ENCODE measurements around the gene UBL4B.

Gene UBL4B

DNA sequence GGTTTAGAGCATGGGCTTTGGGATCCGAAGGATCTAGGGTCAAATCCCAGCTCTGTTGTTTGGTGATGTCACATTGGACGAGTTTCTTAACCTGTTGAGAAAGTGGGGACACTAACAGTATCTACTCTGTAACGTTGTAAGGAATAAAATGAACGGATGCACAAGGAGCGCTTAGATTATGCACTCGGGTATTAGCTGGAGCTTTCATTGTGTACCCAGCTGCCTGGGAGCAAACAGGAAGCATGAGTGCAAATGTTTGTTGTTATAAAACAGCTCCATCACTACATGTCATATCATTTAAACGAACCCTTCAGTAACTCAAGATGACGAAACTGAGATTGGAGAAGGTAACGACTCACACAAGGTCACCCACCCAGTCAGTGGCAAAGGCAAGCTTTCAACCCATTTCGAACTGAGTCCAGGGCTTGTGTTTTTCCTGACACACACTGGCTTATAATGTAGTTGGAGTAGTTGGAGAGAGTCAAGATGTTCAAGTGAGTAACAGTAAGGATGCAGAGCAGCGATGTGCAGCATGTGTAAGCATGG is 21.9 kb downstream of the UBL4B start:
- ChIA-PET CTCF (interaction anchor here (1.0 to 1.9 kb wide), 5 partner anchors 19 to 80 kb away, joined by 3 to 9 read pairs (median 4); partner anchors contain the start of gene ALX3), POLR2A (no interaction called here)
- TF ChIP-seq SP3 (tag by site-specific recombination; IDR thresholded peaks at IDR 0.05) (no peak), HOXA7 (CRISPR knock-in tag; IDR thresholded peaks at IDR 0.05; ENCODE audit: borderline replicate concordance) (no peak), ZNF140 (tag by site-specific recombination; IDR thresholded peaks at IDR 0.05) (no peak), ZBTB20 (tag by site-specific recombination; IDR thresholded peaks at IDR 0.05) (no peak), ZNF501 (tag by site-specific recombination; IDR thresholded peaks at IDR 0.05) (no peak), KLF9 (tag by site-specific recombination; IDR thresholded peaks at IDR 0.05; ENCODE audit: low read depth) (no peak), OSR2 (tag by site-specific recombination; IDR thresholded peaks at IDR 0.05) (no peak), ZNF335 (tag by site-specific recombination; conservative IDR thresholded peaks at IDR 0.05) (no peak), ZNF654 (tag by site-specific recombination; IDR thresholded peaks at IDR 0.05; ENCODE audit: low read depth) (no peak), KLF8 (tag by site-specific recombination; IDR thresholded peaks at IDR 0.05) (no peak), SP2 (tag by site-specific recombination; IDR thresholded peaks at IDR 0.05) (no peak)
- TF ChIP-seq, protein P1, sequence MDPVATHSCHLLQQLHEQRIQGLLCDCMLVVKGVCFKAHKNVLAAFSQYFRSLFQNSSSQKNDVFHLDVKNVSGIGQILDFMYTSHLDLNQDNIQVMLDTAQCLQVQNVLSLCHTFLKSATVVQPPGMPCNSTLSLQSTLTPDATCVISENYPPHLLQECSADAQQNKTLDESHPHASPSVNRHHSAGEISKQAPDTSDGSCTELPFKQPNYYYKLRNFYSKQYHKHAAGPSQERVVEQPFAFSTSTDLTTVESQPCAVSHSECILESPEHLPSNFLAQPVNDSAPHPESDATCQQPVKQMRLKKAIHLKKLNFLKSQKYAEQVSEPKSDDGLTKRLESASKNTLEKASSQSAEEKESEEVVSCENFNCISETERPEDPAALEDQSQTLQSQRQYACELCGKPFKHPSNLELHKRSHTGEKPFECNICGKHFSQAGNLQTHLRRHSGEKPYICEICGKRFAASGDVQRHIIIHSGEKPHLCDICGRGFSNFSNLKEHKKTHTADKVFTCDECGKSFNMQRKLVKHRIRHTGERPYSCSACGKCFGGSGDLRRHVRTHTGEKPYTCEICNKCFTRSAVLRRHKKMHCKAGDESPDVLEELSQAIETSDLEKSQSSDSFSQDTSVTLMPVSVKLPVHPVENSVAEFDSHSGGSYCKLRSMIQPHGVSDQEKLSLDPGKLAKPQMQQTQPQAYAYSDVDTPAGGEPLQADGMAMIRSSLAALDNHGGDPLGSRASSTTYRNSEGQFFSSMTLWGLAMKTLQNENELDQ (tag by site-specific recombination; IDR thresholded peaks at IDR 0.05; ENCODE audit: low read depth), result no peak

DNA sequence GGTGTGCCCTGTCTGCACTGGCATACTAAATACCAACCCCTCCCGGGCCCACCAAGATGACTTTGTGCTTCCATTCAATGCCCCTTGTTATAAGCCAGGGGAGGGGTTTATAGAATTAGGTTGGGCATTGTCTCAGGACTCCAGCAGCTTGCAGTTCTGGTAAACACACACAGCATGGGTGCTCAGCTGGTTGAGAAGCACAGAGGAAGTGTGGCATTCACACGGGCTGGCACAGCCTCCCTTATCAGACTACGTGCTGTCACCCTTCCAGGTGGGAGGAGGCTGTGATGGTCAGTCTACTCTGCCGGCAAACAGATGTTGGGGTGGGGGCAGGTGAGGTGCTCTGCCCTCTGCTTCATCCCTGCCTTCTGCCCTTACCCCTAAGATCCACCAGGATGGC is 23.0 kb downstream of the UBL4B start:
- Histone ChIP-seq H3K4me3 (ENCODE audit: low read depth, low read length) (no peak overlapping the region), H3K4me1 (ENCODE audit: control insufficient read depth, insufficient read depth, low read length) (no peaks in the 10 kb centered on the region; the same call in 1 of the 2 replicates), H3K36me3 (ENCODE audit: control insufficient read depth in 2 of 2, insufficient read depth in 1 of 2, low read length in 2 of 2) (no peaks in the 10 kb centered on the region), H3K9me3 (ENCODE audit: control insufficient read depth, insufficient read depth, low read depth, low read length) (no peaks in the 10 kb centered on the region), H3K27ac (ENCODE audit: extremely low read depth, low read depth, low read length) (no peak overlapping the region)
- CTCF ChIA-PET, result interaction anchor here (0.6 to 1.9 kb wide), 6 partner anchors 12 to 306 kb away, joined by 3 to 9 read pairs (median 4); no protein-coding TSS in a partner anchor
- POLR2A ChIA-PET, result no interaction called here
- TF ChIP-seq ZIC2 (tag by site-specific recombination; IDR thresholded peaks at IDR 0.05) (peak; percentile 83), ZNF514 (tag by site-specific recombination; IDR thresholded peaks at IDR 0.05) (no peak)

More for the DNA sequence above, 21.9 kb downstream of the UBL4B start:
- H3K4me1 ChIP-seq (ENCODE audit: control insufficient read depth, insufficient read depth, low read length), result no peaks in the 10 kb centered on the region; the same call in 1 of the 2 replicates
- no peak overlapping the region for H3K4me3 ChIP-seq (ENCODE audit: low read depth, low read length)
- H3K36me3 ChIP-seq (ENCODE audit: control insufficient read depth in 2 of 2, insufficient read depth in 1 of 2, low read length in 2 of 2), result no peaks in the 10 kb centered on the region
- H3K27ac ChIP-seq (ENCODE audit: extremely low read depth, low read depth, low read length), result no peak overlapping the region
- H3K9me3 ChIP-seq (ENCODE audit: control insufficient read depth, insufficient read depth, low read depth, low read length), result no peaks in the 10 kb centered on the region

DNA sequence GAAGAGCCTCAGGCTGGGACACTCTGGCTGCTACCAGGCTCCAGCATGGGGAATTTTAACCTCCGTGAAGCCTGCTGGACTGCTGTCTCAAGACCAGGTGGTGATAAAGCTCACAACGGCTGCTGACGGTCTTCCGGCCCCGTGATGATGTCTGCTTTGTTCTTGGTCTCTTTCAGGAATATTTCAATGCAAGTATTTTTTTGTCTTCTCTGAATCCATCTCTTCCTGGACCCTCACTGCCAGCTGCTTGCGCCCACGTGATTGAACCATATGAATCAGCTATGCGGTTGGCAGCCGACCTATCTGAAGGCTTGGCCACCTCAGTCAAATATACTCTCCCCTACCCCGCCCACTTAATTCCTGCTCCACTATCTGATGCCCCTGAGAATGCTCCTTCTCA is 23.4 kb downstream of the UBL4B start:
- no peaks in the 10 kb centered on the region for H3K36me3 ChIP-seq (ENCODE audit: control insufficient read depth in 2 of 2, insufficient read depth in 1 of 2, low read length in 2 of 2)
- no peak overlapping the region for H3K4me3 ChIP-seq (ENCODE audit: low read depth, low read length)
- no peaks in the 10 kb centered on the region; the same call in 1 of the 2 replicates for H3K4me1 ChIP-seq (ENCODE audit: control insufficient read depth, insufficient read depth, low read length)
- H3K9me3 ChIP-seq (ENCODE audit: control insufficient read depth, insufficient read depth, low read depth, low read length), result no peaks in the 10 kb centered on the region
- ChIA-PET CTCF (interaction anchor here (0.6 to 1.6 kb wide), 6 partner anchors 16 to 495 kb away, joined by 3 to 7 read pairs (median 4); no protein-coding TSS in a partner anchor), POLR2A (no interaction called here)
- TF ChIP-seq ZFHX2 (tag by site-specific recombination; conservative IDR thresholded peaks at IDR 0.05), result 0 out of 2 replicates have a peak, but pooled peaks have one; percentile 19
- TF ChIP-seq, protein P2, sequence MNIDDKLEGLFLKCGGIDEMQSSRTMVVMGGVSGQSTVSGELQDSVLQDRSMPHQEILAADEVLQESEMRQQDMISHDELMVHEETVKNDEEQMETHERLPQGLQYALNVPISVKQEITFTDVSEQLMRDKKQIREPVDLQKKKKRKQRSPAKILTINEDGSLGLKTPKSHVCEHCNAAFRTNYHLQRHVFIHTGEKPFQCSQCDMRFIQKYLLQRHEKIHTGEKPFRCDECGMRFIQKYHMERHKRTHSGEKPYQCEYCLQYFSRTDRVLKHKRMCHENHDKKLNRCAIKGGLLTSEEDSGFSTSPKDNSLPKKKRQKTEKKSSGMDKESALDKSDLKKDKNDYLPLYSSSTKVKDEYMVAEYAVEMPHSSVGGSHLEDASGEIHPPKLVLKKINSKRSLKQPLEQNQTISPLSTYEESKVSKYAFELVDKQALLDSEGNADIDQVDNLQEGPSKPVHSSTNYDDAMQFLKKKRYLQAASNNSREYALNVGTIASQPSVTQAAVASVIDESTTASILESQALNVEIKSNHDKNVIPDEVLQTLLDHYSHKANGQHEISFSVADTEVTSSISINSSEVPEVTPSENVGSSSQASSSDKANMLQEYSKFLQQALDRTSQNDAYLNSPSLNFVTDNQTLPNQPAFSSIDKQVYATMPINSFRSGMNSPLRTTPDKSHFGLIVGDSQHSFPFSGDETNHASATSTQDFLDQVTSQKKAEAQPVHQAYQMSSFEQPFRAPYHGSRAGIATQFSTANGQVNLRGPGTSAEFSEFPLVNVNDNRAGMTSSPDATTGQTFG (tag by site-specific recombination; IDR thresholded peaks at IDR 0.05; ENCODE audit: borderline replicate concordance), result no peak
- no peak overlapping the region for H3K27ac ChIP-seq (ENCODE audit: extremely low read depth, low read depth, low read length)

All from HEK293 (cell line).